ENCODE data around the gene ASPG. TPM values are rescaled to one million over a fixed set of nuclear protein-coding genes. Genes with fewer than 3 reads are reported as not detected.

The ASPG gene
- total RNA-seq, 1 donor from 2014 or later, result 1.2 TPM

DNA sequence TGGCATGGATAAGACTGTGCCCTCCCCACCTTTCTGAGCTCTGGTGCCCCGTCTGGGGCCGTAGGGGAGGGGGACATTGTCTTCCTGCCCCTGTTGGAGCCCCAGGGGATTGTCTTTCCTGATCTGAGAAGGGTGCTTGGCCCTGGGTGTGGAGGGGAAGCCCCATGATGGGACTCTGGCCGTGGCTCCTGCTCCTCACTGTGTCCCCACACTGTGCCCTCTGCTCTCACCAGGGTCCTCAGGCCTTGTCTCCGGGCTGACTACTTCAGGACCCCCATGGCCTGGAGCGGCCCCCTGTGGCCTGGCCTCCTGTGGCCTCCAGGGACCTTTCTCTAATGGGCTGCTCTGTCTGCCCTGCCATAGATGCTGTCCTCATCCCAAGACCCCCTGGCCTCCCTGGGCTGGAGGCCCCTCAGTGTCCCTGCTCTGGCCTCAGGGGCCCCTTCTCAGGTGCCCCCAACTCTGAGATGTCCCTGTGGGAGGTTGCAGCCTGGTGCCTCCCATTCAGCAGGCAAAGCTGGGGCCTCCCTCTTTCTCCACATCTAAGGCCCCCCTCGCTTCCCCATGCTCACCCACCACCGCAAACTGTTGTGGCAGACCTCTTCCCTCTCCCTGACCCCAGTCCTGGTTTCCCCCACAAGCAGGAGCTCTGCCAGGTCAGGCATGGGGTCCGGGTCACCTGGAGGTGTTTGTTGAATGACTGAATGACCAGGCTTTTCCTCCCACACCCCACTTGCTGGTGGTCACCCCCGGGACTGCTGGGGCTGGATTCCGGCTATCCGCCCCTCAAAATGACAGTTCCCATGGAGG lies 56.8 kb downstream of the ASPG start:
- no peaks in the 10 kb centered on the region for H3K36me3 Mint-ChIP-seq
- DNase-seq (ENCODE audit: low spot score), result no peak

GRCh38 chr14:104142946-104143470 lies 57.5 kb downstream of the ASPG start:
- H3K4me3 Mint-ChIP-seq, result no peak overlapping the region
- H3K4me1 ChIP-seq, result peaks cover 31% of the 10 kb centered on the region
- no peak for TF ChIP-seq EZH2phosphoT487 (IDR thresholded peaks at IDR 0.05)
- no peak for TF ChIP-seq EZH2 (IDR thresholded peaks at IDR 0.05)
- TF ChIP-seq CTCF (IDR thresholded peaks at IDR 0.05), result no peak
- H3K36me3 Mint-ChIP-seq, result no peaks in the 10 kb centered on the region
- H3F3A ChIP-seq (ENCODE audit: low read depth), result peaks cover under 1% of the 10 kb centered on the region
- H3K4me3 ChIP-seq, result no peak overlapping the region
- H3K9ac ChIP-seq, result no peak overlapping the region
- no peaks in the 10 kb centered on the region for H3K9me3 ChIP-seq (ENCODE audit: low read depth)
- DNase-seq (ENCODE audit: low spot score), result no peak
- peaks cover 81% of the 10 kb centered on the region for H4K20me1 ChIP-seq (ENCODE audit: low read depth)
- peaks cover under 1% of the 10 kb centered on the region for H3K27me3 ChIP-seq
- no peaks in the 10 kb centered on the region for H3K9me3 Mint-ChIP-seq
- no peak overlapping the region for H3K4me2 ChIP-seq
- peaks cover 89% of the 10 kb centered on the region for H3K79me2 ChIP-seq (ENCODE audit: low read depth)
- no peak overlapping the region for H3K27ac Mint-ChIP-seq
- peaks cover 6% of the 10 kb centered on the region for H3K27me3 Mint-ChIP-seq (ENCODE audit: insufficient read depth, low read depth)
- peaks cover 17% of the 10 kb centered on the region for H3K4me1 Mint-ChIP-seq
- no peaks in the 10 kb centered on the region for H3K36me3 ChIP-seq
- no peak overlapping the region for H2AFZ ChIP-seq (replicated peaks)
- no peak overlapping the region for H3K27ac ChIP-seq

More for the DNA sequence above, 56.8 kb downstream of the ASPG start:
- H3K4me1 ChIP-seq, result peaks cover 24% of the 10 kb centered on the region
- H3K4me3 ChIP-seq, result no peak overlapping the region
- H3K4me2 ChIP-seq, result no peak overlapping the region
- Mint-ChIP-seq H3K27me3 (ENCODE audit: insufficient read depth, low read depth) (peaks cover 6% of the 10 kb centered on the region), H3K27ac (no peak overlapping the region), H3K4me1 (peaks cover 12% of the 10 kb centered on the region), H3K4me3 (no peak overlapping the region), H3K9me3 (no peaks in the 10 kb centered on the region)
- H3K9me3 ChIP-seq (ENCODE audit: low read depth), result no peaks in the 10 kb centered on the region
- no peak overlapping the region for H2AFZ ChIP-seq (replicated peaks)
- H3K36me3 ChIP-seq, result no peaks in the 10 kb centered on the region
- TF ChIP-seq EZH2 (IDR thresholded peaks at IDR 0.05) (no peak), CTCF (IDR thresholded peaks at IDR 0.05) (no peak), EZH2phosphoT487 (IDR thresholded peaks at IDR 0.05) (no peak)
- no peak overlapping the region for H3K27ac ChIP-seq
- H3F3A ChIP-seq (ENCODE audit: low read depth), result peaks cover 6% of the 10 kb centered on the region
- no peak overlapping the region for H3K9ac ChIP-seq
- peaks cover 8% of the 10 kb centered on the region for H3K27me3 ChIP-seq
- H4K20me1 ChIP-seq (ENCODE audit: low read depth), result peaks cover 75% of the 10 kb centered on the region
- peaks cover 82% of the 10 kb centered on the region for H3K79me2 ChIP-seq (ENCODE audit: low read depth)

DNA sequence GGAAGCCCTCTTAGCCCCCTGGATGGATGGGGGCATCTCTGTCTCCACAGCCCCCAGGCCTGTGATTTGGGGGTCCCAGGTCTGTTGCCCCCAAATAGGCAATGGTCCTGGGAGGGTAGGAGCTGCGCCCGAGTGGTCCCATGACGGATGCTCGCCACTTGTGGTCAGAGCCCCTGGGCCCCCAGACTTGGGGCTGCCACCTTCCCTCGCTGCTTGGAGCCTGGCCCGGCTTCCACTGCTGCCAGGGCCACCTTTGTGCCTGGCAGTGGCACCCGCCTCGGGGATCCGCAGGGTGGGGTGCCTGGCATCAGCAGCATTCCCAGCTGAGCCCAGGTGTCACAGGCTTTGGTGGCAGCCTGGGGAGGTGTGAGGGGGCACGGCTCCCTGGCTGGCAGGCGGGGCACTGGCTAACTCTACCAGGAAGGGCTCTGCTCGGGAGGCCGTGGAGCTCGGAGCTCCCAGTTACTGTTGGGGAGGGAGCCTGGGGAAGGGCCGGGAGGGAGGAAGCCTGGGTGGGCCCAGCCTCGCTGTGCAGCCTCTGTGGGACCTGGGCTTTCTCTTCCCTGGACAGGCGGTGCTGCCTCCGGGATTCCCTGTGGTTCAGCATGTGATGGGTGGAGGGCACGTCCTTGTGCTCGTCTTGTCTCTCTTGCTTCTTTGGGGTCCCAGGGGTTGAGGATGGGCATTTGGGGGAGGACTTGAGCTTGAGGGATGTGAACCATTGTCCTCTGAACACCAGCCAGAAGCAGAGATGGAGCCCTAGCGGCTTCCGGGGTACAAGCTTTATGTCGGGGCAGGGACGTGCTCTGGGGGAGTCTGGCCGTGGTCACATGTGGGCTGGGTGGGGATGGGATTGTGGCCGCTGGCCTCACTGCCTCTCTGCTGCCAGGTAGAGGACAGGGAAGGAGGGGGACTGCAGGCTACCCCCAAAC lies 58.3 kb downstream of the ASPG start:
- H3K36me3 Mint-ChIP-seq, result no peaks in the 10 kb centered on the region
- H3K4me1 Mint-ChIP-seq, result peaks cover 23% of the 10 kb centered on the region
- H4K20me1 ChIP-seq (ENCODE audit: low read depth), result peaks cover 81% of the 10 kb centered on the region
- no peak overlapping the region for H3K27ac Mint-ChIP-seq
- no peaks in the 10 kb centered on the region for H3K9me3 Mint-ChIP-seq
- no peak overlapping the region for H3K27ac ChIP-seq
- peaks cover 2% of the 10 kb centered on the region for H3F3A ChIP-seq (ENCODE audit: low read depth)
- no peaks in the 10 kb centered on the region for H3K9me3 ChIP-seq (ENCODE audit: low read depth)
- no peak overlapping the region for H3K4me3 ChIP-seq
- H3K4me1 ChIP-seq, result peaks cover 38% of the 10 kb centered on the region
- no peak for TF ChIP-seq CTCF (IDR thresholded peaks at IDR 0.05)
- TF ChIP-seq EZH2 (IDR thresholded peaks at IDR 0.05), result no peak
- no peak for TF ChIP-seq EZH2phosphoT487 (IDR thresholded peaks at IDR 0.05)
- H2AFZ ChIP-seq (replicated peaks), result no peak overlapping the region
- peaks cover 96% of the 10 kb centered on the region for H3K79me2 ChIP-seq (ENCODE audit: low read depth)
- H3K4me3 Mint-ChIP-seq, result no peak overlapping the region
- no peak overlapping the region for H3K9ac ChIP-seq
- no peaks in the 10 kb centered on the region for H3K36me3 ChIP-seq
- H3K4me2 ChIP-seq, result no peak overlapping the region
- no peak for DNase-seq (ENCODE audit: low spot score)
- peaks cover 6% of the 10 kb centered on the region for H3K27me3 Mint-ChIP-seq (ENCODE audit: insufficient read depth, low read depth)
- H3K27me3 ChIP-seq, result no peaks in the 10 kb centered on the region

Measured in neural progenitor cell (in vitro differentiated cells).